ENCODE data around the gene CFAP99.

CFAP99 gene

GRCh38 chr4:2433609-2434350, 15.0 kb downstream of the CFAP99 start:
- TF ChIP-seq CTCF (IDR thresholded peaks at IDR 0.05; ENCODE audit: extremely low read depth, missing control alignments), result no peak
- DNase-seq (ENCODE audit: low spot score), result no peak

GRCh38 chr4:2434420-2434819, 15.7 kb downstream of the CFAP99 start:
- DNase-seq (ENCODE audit: low spot score), result no peak

DNA sequence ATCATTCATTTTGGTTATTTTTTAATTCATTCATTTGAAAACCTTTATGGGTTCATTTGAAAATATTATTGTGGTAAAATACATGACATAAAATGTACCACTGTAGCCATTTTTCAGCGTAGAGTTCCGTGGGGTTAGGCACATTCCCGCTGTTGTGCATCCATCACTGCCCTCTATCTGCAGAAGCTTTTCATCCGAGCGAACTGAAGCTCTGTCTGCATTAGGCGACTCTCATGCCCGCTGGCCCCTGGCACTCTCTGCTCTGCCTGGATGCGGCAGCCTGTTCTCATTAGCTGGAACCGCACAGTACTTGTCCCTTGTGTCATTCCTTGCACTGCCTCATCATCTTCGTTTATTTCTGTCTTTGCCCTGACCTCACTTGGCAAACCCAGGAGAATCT, 17.5 kb downstream of the CFAP99 start:
- no peak for DNase-seq (ENCODE audit: low spot score)
- no peak for TF ChIP-seq CTCF (IDR thresholded peaks at IDR 0.05; ENCODE audit: extremely low read depth, missing control alignments)

More at GRCh38 chr4:2434420-2434819, 15.7 kb downstream of the CFAP99 start:
- TF ChIP-seq CTCF (IDR thresholded peaks at IDR 0.05; ENCODE audit: extremely low read depth, missing control alignments), result no peak

DNA sequence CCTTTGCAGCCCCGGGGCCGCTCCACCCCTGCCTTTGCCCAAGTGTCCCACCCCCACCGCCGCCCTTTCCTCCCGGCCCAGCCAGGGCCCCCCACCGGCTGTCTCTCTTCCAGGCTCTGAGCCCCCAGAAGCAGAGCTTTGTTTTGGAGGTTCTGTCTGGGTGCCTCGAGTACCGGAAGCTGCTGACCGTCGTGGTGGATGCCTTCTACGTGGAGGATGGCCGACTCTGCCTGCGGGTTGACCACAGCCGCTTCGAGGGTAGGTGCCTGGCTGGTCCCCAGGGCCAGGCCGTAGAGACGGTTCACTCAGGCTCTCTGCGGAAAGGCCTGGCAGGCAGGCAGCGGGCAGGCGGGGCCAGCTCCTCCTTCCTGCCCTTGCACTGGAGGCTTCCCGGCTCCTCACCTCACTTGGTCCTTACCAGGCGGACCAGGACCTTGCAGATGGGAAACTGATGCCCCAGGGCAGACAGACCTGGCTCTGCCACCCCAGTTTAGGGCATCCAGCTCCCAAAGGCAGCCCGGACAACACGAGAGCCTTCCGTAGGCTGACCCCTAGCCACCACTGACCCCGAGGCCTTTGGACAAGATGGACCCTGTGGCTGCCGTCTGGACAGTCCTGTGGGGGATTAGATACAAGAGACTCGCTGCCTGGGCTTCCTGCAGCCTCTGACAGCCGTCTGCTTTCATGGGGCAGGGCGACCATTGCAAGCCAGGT, 18.2 kb downstream of the CFAP99 start:
- DNase-seq (ENCODE audit: low spot score), result no peak
- TF ChIP-seq CTCF (IDR thresholded peaks at IDR 0.05; ENCODE audit: extremely low read depth, missing control alignments), result no peak

GRCh38 chr4:2437475-2438215, 18.9 kb downstream of the CFAP99 start:
- TF ChIP-seq CTCF (IDR thresholded peaks at IDR 0.05; ENCODE audit: extremely low read depth, missing control alignments), result no peak
- DNase-seq (ENCODE audit: low spot score), result no peak

- TF ChIP-seq CTCF (IDR thresholded peaks at IDR 0.05; ENCODE audit: extremely low read depth, missing control alignments), result no peak
These were observed 20.3 kb downstream of the CFAP99 start for GRCh38 chr4:2438822-2439718.

More at GRCh38 chr4:2438822-2439718, 20.3 kb downstream of the CFAP99 start:
- DNase-seq (ENCODE audit: low spot score), result no peak

All from GM20000 (cell line).